ENCODE measurements around the gene ZNF680.

The ZNF680 gene

DNA sequence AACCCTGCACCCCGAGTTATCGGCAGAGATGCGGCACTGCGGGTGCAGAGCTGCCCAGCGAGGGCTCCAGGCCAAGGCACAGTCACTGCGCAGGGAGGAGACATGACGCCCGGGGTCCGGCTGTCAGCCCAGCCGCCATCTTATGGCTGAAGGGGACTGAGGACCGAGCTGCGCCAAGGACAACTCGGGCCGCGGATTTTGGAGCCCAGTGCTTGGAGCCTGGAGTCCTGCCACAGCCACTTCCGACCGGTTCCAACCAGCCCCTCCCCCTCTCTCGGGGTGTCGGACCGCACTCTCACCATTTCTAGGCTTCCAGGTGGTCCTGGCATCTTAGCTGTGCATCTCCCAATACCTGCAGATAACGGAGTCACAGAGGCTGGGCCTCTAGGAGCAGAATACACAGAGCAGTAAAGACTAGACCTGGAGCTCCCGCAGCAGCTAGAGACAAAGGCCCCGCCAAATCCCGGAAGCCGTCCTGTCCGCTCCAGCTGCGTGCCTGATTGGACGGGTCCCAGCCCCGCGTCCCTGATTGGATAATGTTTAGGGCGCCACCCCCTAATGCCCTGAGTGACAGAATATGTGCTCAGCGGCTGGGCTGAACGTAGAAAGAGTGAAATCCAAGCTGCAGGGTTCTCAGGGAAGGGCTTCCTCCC lies at the start of gene ZNF680:
Gene ZNF680, minus strand, starts transcription at position 446 of the 653 bp plus-strand sequence. Its CDS starts 117 bp downstream, at position 329.
- peaks cover 6% of the 10 kb centered on the region for H3K4me1 ChIP-seq (ENCODE audit: control insufficient read depth, insufficient read depth, low read length)
- H3K27me3 ChIP-seq (ENCODE audit: control insufficient read depth, insufficient read depth, low read length), result no peaks in the 10 kb centered on the region
- no peaks in the 10 kb centered on the region for H3K36me3 ChIP-seq (ENCODE audit: control insufficient read depth, insufficient read depth, low read length)
- H3K4me3 ChIP-seq (ENCODE audit: low read length), result peak within 1 kb of the TSS; percentile 98
- no peaks in the 10 kb centered on the region for H3K9me3 ChIP-seq (ENCODE audit: control insufficient read depth, low read length)
- peak within 1 kb of the TSS; percentile 93 for H3K9ac ChIP-seq (ENCODE audit: low read length)

GRCh38 chr7:64612452-64612851 lies 49.6 kb upstream of the ZNF680 start:
- Histone ChIP-seq H3K36me3 (ENCODE audit: control insufficient read depth, insufficient read depth, low read length) (no peaks in the 10 kb centered on the region), H3K4me1 (ENCODE audit: control insufficient read depth, insufficient read depth, low read length) (no peaks in the 10 kb centered on the region), H3K9ac (ENCODE audit: low read length) (no peak overlapping the region), H3K27me3 (ENCODE audit: control insufficient read depth, insufficient read depth, low read length) (no peaks in the 10 kb centered on the region), H3K4me3 (ENCODE audit: low read length) (no peak overlapping the region), H3K9me3 (ENCODE audit: control insufficient read depth, low read length) (no peaks in the 10 kb centered on the region)

GRCh38 chr7:64611717-64612116 lies 48.8 kb upstream of the ZNF680 start:
- no peaks in the 10 kb centered on the region for H3K9me3 ChIP-seq (ENCODE audit: control insufficient read depth, low read length)
- H3K4me1 ChIP-seq (ENCODE audit: control insufficient read depth, insufficient read depth, low read length), result no peaks in the 10 kb centered on the region
- H3K4me3 ChIP-seq (ENCODE audit: low read length), result no peak overlapping the region
- H3K9ac ChIP-seq (ENCODE audit: low read length), result no peak overlapping the region
- H3K27me3 ChIP-seq (ENCODE audit: control insufficient read depth, insufficient read depth, low read length), result no peaks in the 10 kb centered on the region
- no peaks in the 10 kb centered on the region for H3K36me3 ChIP-seq (ENCODE audit: control insufficient read depth, insufficient read depth, low read length)

- H3K4me3 ChIP-seq (ENCODE audit: low read length), result no peak overlapping the region
- no peaks in the 10 kb centered on the region for H3K9me3 ChIP-seq (ENCODE audit: control insufficient read depth, low read length)
- no peaks in the 10 kb centered on the region for H3K4me1 ChIP-seq (ENCODE audit: control insufficient read depth, insufficient read depth, low read length)
- no peak overlapping the region for H3K9ac ChIP-seq (ENCODE audit: low read length)
- H3K27me3 ChIP-seq (ENCODE audit: control insufficient read depth, insufficient read depth, low read length), result no peaks in the 10 kb centered on the region
- no peaks in the 10 kb centered on the region for H3K36me3 ChIP-seq (ENCODE audit: control insufficient read depth, insufficient read depth, low read length)
Observed at GRCh38 chr7:64610997-64611396, 48.1 kb upstream of the ZNF680 start.

GRCh38 chr7:64608116-64608910 lies 45.4 kb upstream of the ZNF680 start:
- Histone ChIP-seq H3K27me3 (ENCODE audit: control insufficient read depth, insufficient read depth, low read length) (no peaks in the 10 kb centered on the region), H3K4me1 (ENCODE audit: control insufficient read depth, insufficient read depth, low read length) (no peaks in the 10 kb centered on the region), H3K36me3 (ENCODE audit: control insufficient read depth, insufficient read depth, low read length) (no peaks in the 10 kb centered on the region), H3K9ac (ENCODE audit: low read length) (no peak overlapping the region), H3K4me3 (ENCODE audit: low read length) (no peak overlapping the region), H3K9me3 (ENCODE audit: control insufficient read depth, low read length) (no peaks in the 10 kb centered on the region)

DNA sequence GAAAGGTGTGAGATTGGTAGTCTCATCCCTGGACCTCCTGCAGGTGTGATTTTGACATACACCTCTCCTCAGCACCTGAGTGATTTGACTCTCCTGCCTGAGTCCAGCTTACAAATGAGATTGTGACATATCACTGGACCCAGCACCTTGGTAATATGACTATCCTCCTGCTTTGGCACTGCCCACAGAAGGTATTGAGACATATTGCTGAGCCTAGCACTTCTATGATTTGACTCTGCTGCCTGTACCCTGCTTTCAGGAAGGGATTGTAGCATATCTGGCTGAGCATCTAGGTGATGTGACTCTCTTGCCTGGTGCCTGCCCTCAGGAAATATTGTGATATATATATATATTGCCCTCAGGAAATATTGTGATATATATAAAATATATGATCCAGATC lies 43.5 kb upstream of the ZNF680 start:
- Histone ChIP-seq H3K36me3 (ENCODE audit: control insufficient read depth, insufficient read depth, low read length) (no peaks in the 10 kb centered on the region), H3K27me3 (ENCODE audit: control insufficient read depth, insufficient read depth, low read length) (no peaks in the 10 kb centered on the region), H3K4me3 (ENCODE audit: low read length) (no peak overlapping the region), H3K9me3 (ENCODE audit: control insufficient read depth, low read length) (no peaks in the 10 kb centered on the region), H3K9ac (ENCODE audit: low read length) (no peak overlapping the region), H3K4me1 (ENCODE audit: control insufficient read depth, insufficient read depth, low read length) (no peaks in the 10 kb centered on the region)

DNA sequence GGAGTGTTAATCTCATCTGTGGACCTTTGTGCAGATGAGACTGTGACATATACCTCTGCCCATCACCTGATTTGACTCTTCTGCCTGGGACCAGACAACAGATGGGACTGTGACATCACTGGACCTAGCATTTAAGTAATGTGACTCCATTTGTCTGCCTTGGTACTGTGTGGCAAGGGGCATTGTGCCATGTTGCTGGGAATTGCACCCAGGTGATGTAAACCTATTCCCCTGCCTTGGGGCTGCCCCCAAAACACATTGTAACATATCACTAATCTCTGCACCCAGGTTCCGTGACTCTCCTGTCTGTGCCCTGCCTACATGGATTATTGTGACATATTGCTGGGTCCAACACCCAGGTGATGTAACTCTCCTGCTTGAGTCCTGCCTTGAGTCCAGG lies 40.4 kb upstream of the ZNF680 start:
- Histone ChIP-seq H3K36me3 (ENCODE audit: control insufficient read depth, insufficient read depth, low read length) (no peaks in the 10 kb centered on the region), H3K27me3 (ENCODE audit: control insufficient read depth, insufficient read depth, low read length) (no peaks in the 10 kb centered on the region), H3K9me3 (ENCODE audit: control insufficient read depth, low read length) (no peaks in the 10 kb centered on the region), H3K4me1 (ENCODE audit: control insufficient read depth, insufficient read depth, low read length) (no peaks in the 10 kb centered on the region), H3K4me3 (ENCODE audit: low read length) (no peak overlapping the region), H3K9ac (ENCODE audit: low read length) (no peak overlapping the region)

DNA sequence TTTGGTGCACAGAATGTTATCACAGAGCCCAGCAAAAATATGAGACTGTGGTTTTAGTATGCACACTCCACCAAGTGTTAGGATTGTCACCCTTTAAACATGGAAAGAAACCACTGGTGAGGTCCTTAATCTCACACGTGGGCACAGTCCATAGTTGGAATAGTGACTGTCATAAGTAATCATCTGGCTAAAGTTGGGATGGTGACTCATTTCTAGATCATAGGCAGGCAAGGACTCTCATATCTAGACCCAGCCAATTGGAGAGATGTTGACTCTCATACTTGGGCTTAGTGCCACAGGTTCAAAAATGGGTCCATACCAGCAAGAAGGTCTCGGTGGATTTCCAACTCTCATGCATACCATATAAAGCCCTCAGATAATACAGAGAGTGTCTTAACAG lies 39.6 kb upstream of the ZNF680 start:
- H3K27me3 ChIP-seq (ENCODE audit: control insufficient read depth, insufficient read depth, low read length), result no peaks in the 10 kb centered on the region
- no peaks in the 10 kb centered on the region for H3K4me1 ChIP-seq (ENCODE audit: control insufficient read depth, insufficient read depth, low read length)
- H3K4me3 ChIP-seq (ENCODE audit: low read length), result no peak overlapping the region
- H3K9me3 ChIP-seq (ENCODE audit: control insufficient read depth, low read length), result no peaks in the 10 kb centered on the region
- no peaks in the 10 kb centered on the region for H3K36me3 ChIP-seq (ENCODE audit: control insufficient read depth, insufficient read depth, low read length)
- no peak overlapping the region for H3K9ac ChIP-seq (ENCODE audit: low read length)

GRCh38 chr7:64602086-64602485 lies 39.2 kb upstream of the ZNF680 start:
- H3K36me3 ChIP-seq (ENCODE audit: control insufficient read depth, insufficient read depth, low read length), result no peaks in the 10 kb centered on the region
- H3K4me1 ChIP-seq (ENCODE audit: control insufficient read depth, insufficient read depth, low read length), result no peaks in the 10 kb centered on the region
- no peaks in the 10 kb centered on the region for H3K9me3 ChIP-seq (ENCODE audit: control insufficient read depth, low read length)
- no peak overlapping the region for H3K9ac ChIP-seq (ENCODE audit: low read length)
- H3K27me3 ChIP-seq (ENCODE audit: control insufficient read depth, insufficient read depth, low read length), result no peaks in the 10 kb centered on the region
- H3K4me3 ChIP-seq (ENCODE audit: low read length), result no peak overlapping the region

- no peaks in the 10 kb centered on the region for H3K27me3 ChIP-seq (ENCODE audit: control insufficient read depth, insufficient read depth, low read length)
Observed at GRCh38 chr7:64599359-64599758, 36.5 kb upstream of the ZNF680 start.

GRCh38 chr7:64590971-64591370 lies 28.1 kb upstream of the ZNF680 start:
- Histone ChIP-seq H3K4me3 (ENCODE audit: low read length) (no peak overlapping the region), H3K27me3 (ENCODE audit: control insufficient read depth, insufficient read depth, low read length) (no peaks in the 10 kb centered on the region), H3K9ac (ENCODE audit: low read length) (no peak overlapping the region), H3K9me3 (ENCODE audit: control insufficient read depth, low read length) (no peaks in the 10 kb centered on the region), H3K36me3 (ENCODE audit: control insufficient read depth, insufficient read depth, low read length) (no peaks in the 10 kb centered on the region), H3K4me1 (ENCODE audit: control insufficient read depth, insufficient read depth, low read length) (no peaks in the 10 kb centered on the region)

More at GRCh38 chr7:64599359-64599758, 36.5 kb upstream of the ZNF680 start:
- Histone ChIP-seq H3K4me1 (ENCODE audit: control insufficient read depth, insufficient read depth, low read length) (no peaks in the 10 kb centered on the region), H3K36me3 (ENCODE audit: control insufficient read depth, insufficient read depth, low read length) (no peaks in the 10 kb centered on the region), H3K4me3 (ENCODE audit: low read length) (no peak overlapping the region), H3K9ac (ENCODE audit: low read length) (no peak overlapping the region), H3K9me3 (ENCODE audit: control insufficient read depth, low read length) (no peaks in the 10 kb centered on the region)

All from mucosa of stomach (tissue), 1 donor.